Activated CD4-positive, alpha-beta T cell treated with anti-CD3 and anti-CD28 coated beads for 36 hours (primary cell): ENCODE measurements around the gene MYO1H. TPM values are rescaled to one million over a fixed set of nuclear protein-coding genes. Genes with fewer than 3 reads are reported as not detected.

Source experiments
- ATAC-seq: fragments of 200-7000 bp; cut with Tn5 transposase; one replicate; pipeline ENCODE4 v1.10.0; 2021; ENCODE audit warnings: mild to moderate bottlenecking, moderate library complexity
- CTCF ChIA-PET: fragments of 350-600 bp; sonication (Branson Sonifier 250); formaldehyde crosslinking; loops from one replicate; lab custom pipeline; 2021; ENCODE audit warnings: antibody characterized with exemption; lab: Charles Lee
- POLR2A ChIA-PET: fragments of 350-600 bp; sonication (Branson Sonifier 250); formaldehyde crosslinking; loops from one replicate; lab custom pipeline; 2021; ENCODE audit warnings: antibody characterized with exemption, inconsistent platforms; lab: Charles Lee
- DNase-seq: peaks from one replicate; pipeline ENCODE4 v3.0.0-alpha.2; 2020
- H3K27ac Mint-ChIP-seq: one replicate; pipeline ENCODE4 v1.8.0; 2021; ENCODE audit warnings: mixed read lengths
- H3K27me3 Mint-ChIP-seq: one replicate; pipeline ENCODE4 v1.8.0; 2021; ENCODE audit warnings: mixed read lengths
- H3K36me3 Mint-ChIP-seq: one replicate; pipeline ENCODE4 v1.8.0; 2021; ENCODE audit warnings: low read depth, mixed read lengths
- H3K4me1 Mint-ChIP-seq: one replicate; pipeline ENCODE4 v1.8.0; 2021; ENCODE audit warnings: mixed read lengths
- H3K4me3 Mint-ChIP-seq: one replicate; pipeline ENCODE4 v1.8.0; 2021; ENCODE audit warnings: mild to moderate bottlenecking, moderate library complexity, mixed read lengths
- H3K9me3 Mint-ChIP-seq: one replicate; pipeline ENCODE4 v1.8.0; 2021; ENCODE audit warnings: low read depth, mixed read lengths
- intact Hi-C, 2 experiments: fragments of 100-400 bp; cut with DNase I in 1 of 2; cut with micrococcal nuclease in 1 of 2; formaldehyde crosslinking; loops; one replicate each; pipeline versions ENCODE4 v1.14.2 to v1.15.1; 2022 to 2024; cut with DNase I, micrococcal nuclease
- total RNA-seq, 2 experiments: library from RNA; stranded (reverse); gene quantifications; one replicate each; pipeline ENCODE4 v1.2.3, GENCODE V29; 2021

MYO1H gene
- total RNA-seq, 2 experiments from 2014 or later = not detected

DNA sequence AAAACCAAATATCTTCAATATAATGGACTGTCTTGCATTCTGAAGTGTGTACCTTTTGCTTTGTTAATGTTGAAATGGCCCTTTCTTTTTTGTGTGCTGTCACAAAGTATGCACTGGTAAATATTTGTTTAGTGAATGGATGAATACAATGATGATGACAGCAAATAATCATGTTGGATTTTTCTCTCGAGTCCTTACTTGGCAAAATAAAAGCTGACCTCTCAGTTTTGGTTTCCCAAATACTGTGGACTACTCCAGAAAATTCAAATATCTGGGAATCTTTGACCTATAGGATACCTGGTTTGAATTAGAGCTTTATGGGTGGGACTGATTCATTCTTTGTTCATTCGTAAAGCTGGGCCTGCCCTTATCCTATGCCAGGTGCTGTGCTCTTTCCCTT, 135.2 kb downstream of the MYO1H start:
- Mint-ChIP-seq H3K36me3 (peaks cover 20% of the 10 kb centered on the region), H3K4me1 (peaks cover 19% of the 10 kb centered on the region), H3K9me3 (no peaks in the 10 kb centered on the region), H3K4me3 (no peak overlapping the region), H3K27me3 (no peaks in the 10 kb centered on the region), H3K27ac (no peak overlapping the region)
- intact Hi-C loops = no loop called here
- no peak for ATAC-seq
- no peak for DNase-seq
- POLR2A ChIA-PET = no interaction called here
- CTCF ChIA-PET = interaction anchor here (0.8 kb wide), 1 partner anchor 93 kb away, joined by 3 read pairs; no protein-coding TSS in a partner anchor

DNA sequence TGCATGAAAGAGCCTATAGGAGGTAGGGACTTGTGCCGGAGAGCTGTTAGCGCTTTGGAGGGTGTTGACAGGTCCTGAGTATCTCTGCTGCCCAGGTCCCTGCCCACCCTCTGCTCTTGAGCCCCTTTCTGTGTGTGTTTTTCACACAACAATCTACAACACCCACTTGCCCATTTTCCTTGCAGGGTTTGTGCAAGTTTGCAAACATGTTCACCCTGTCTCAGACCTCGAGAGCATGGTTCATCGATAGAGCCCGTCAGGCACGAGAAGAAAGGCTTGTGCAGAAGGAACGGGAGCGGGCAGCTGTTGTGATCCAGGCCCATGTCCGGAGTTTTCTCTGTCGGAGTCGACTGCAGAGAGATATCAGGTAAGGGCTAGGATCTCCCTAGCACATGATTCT, 135.6 kb downstream of the MYO1H start:
- peaks cover 22% of the 10 kb centered on the region for H3K36me3 Mint-ChIP-seq
- no peak overlapping the region for H3K4me3 Mint-ChIP-seq
- ATAC-seq (no peak), DNase-seq (no peak)
- ChIA-PET CTCF (no interaction called here), POLR2A (no interaction called here)
- intact Hi-C loops = no loop called here
- H3K9me3 Mint-ChIP-seq = no peaks in the 10 kb centered on the region
- H3K27me3 Mint-ChIP-seq = no peaks in the 10 kb centered on the region
- no peak overlapping the region for H3K27ac Mint-ChIP-seq
- peaks cover 16% of the 10 kb centered on the region for H3K4me1 Mint-ChIP-seq

DNA sequence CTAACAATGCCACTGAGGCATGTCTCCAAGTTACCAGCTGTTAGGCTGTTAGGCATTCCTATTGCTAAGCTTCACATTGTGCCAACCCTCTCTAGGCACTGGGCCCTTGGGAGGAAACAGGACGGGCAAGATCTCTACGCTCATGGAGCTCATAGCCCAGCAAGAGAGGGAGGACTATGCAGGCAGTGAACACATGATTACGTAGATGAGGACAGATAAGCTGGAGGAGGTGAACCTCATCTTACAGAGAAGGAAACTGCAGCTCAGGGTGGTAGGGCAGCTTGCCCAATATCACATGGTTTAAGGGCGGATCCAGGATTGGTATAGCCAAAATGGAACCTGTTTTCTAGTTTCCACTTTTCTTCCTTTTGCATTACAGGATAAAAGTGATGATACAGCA, 137.5 kb downstream of the MYO1H start:
- H3K27ac Mint-ChIP-seq = no peak overlapping the region
- DNase-seq (no peak), ATAC-seq (no peak)
- ChIA-PET CTCF (interaction anchor here (0.7 to 1.3 kb wide), 4 partner anchors 10 to 88 kb away, joined by 3 to 4 read pairs (median 4); partner anchors contain the start of genes MMAB and MVK), POLR2A (no interaction called here)
- intact Hi-C loops = no loop called here
- no peaks in the 10 kb centered on the region for H3K4me1 Mint-ChIP-seq
- peaks cover 36% of the 10 kb centered on the region for H3K36me3 Mint-ChIP-seq
- no peak overlapping the region for H3K4me3 Mint-ChIP-seq
- no peaks in the 10 kb centered on the region for H3K9me3 Mint-ChIP-seq
- H3K27me3 Mint-ChIP-seq = no peaks in the 10 kb centered on the region

DNA sequence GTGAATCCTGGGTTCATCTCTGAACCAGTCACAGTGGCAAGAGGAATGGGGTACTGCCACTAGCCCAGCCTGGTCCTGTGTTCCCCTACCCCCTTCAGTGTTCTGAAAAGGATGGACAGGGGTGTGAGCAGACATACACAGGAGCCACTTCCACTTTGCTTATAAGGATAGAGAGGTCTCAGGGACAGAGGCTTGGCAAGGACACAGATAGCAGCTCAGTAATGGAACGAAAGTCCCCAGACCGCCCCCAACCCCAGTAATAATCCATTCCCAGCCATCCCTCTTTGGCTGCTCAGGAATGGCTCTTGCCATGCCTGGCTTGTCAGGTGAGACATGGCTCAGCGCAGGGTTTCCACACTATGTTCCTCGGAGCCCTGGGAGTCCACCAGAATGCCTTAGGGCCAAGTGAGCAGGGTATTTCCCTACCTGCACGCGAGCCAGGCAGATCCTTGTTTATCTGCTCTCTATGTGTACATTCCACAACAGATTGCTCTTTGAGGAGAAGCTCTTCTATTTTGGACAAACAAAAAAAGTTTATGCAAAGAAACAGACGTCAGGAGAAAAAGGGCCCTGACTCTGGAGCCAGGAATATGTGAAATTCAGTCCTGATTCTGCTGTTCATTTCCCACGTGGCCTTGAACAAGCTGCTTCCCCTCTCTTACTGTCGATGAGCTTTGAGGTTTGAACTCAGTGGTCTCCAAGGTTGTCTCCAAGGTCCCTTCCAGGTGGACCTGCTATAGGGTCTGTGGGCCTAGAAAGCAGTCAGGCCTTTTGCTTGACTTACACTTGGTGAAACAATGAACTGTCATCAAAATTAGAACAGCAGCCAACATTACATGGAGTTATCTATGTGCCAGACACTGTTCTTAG, 139.7 kb downstream of the MYO1H start:
- intact Hi-C loops = no loop called here

DNA sequence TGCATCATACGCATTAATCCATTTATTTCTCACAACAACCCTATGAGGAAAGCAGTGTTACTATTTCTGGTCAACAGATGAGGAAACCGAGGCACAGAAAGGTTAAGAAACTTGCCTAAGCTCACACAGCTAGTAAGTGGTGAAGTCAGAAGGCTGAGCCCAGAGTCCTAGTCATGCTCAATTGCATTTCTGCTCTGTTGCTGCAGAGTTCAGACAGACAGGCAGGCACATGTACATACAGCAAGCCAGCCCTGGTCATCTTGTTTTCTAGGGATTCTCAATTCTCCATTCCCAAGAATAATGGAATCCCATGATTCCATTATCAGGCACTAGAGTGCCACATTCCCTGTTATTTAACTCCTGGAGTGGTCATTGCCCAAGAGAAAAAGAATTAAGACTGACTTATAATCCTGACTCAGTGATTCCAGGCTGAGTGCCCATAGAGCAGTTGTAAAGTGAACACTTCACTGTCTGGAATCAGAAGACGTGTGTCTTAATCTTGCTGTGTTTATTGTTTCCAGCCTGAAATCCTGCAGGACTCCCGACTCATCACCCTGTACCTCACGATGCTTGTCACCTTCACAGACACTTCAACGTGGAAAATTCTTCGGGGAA, 140.5 kb downstream of the MYO1H start:
- H3K36me3 Mint-ChIP-seq = peaks cover 41% of the 10 kb centered on the region
- H3K27me3 Mint-ChIP-seq = no peaks in the 10 kb centered on the region
- intact Hi-C loops = no loop called here
- DNase-seq (no peak), ATAC-seq (no peak)
- POLR2A ChIA-PET = no interaction called here
- no peak overlapping the region for H3K4me3 Mint-ChIP-seq
- no peaks in the 10 kb centered on the region for H3K4me1 Mint-ChIP-seq
- H3K27ac Mint-ChIP-seq = no peak overlapping the region
- CTCF ChIA-PET = interaction anchor here (1.1 to 1.4 kb wide), 2 partner anchors 10 to 31 kb away, joined by 3 to 4 read pairs; partner anchors contain the start of gene UBE3B
- H3K9me3 Mint-ChIP-seq = no peaks in the 10 kb centered on the region

More for the DNA sequence above, 139.7 kb downstream of the MYO1H start:
- CTCF ChIA-PET = interaction anchor here (1.1 to 1.4 kb wide), 2 partner anchors 9 to 31 kb away, joined by 3 to 4 read pairs; partner anchors contain the start of gene UBE3B
- Mint-ChIP-seq H3K4me1 (no peaks in the 10 kb centered on the region), H3K4me3 (no peak overlapping the region), H3K27me3 (no peaks in the 10 kb centered on the region), H3K36me3 (peaks cover 41% of the 10 kb centered on the region), H3K9me3 (no peaks in the 10 kb centered on the region), H3K27ac (no peak overlapping the region)
- no peak for ATAC-seq
- no peak for DNase-seq
- POLR2A ChIA-PET = no interaction called here

DNA sequence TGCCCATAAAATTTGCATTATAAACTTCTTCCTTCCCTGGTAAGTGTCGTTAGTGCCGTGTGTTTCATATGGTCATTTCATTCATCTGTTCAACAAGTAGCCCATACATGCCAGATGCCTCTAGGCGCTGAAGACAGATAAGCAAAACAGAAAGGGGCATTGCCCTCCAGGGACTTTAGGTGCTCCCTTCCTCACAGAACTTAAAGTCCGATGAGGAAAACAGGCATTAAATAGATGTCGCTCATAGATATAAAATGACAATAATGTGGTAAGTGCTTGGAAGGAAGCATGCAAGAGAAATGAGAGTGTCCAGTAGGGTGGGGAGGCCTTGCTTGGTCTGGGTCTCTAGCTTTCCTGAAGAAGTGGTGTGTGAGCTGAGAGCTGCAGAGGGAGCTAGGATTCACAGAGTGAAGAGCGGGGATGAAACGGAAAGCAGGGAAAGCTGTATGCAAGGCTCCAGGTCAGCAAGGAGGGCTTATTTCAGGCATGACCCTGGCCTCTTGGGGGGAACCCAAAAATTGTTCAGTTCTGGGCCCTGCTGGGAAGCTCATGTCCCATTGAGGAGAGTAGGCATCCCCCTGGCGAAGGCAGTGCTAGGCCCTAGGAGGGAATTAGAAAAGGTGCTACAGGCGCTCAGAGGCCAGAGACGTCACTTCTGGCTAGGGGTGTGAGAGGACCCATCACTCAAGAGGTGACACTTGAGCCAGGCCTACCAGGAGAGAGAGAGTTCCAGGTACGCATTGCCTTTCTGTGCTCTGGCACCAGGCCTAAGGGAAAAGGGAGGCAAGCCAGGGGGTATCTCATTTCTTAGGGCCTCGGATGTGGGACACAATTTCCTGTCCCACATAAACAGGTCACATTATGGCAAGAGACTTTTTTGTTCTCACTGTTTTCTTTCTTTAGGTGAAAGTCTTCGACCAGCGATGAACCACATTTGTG, 141.6 kb downstream of the MYO1H start:
- CTCF ChIA-PET = interaction anchor here (0.6 to 0.7 kb wide), 2 partner anchors 12 to 19 kb away, joined by 3 to 5 read pairs; no protein-coding TSS in a partner anchor

DNA sequence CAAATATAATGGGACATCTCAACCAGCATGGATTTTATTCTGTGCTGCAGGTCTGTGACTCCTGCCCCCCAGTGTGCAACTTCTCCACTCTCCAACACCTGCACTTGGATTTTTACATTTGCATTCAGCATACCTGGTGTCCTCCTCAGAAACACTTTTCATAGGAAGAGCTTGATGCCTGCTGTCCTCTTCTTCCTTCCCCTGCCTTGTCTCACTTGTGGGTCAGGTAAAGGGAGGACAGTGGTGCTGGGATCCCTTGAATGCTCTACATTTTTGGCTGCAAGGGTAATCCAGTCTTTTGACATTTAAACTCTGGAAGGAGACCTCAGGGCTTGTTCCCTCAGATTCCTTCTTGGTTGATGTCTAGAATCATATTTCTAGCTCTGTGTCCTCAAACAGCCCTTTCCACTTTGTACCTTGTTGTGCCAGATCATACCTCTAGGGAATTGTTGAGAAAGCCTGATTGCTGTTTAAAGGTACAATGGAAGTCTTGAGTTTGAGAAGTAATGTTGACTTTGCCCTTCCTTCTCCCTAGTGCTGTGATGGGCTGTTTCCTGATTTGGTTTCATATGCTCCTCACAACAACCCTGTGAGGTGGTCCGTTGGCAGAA, 142.4 kb downstream of the MYO1H start:
- CTCF ChIA-PET = interaction anchor here (0.7 kb wide), 1 partner anchor 11 kb away, joined by 3 read pairs; no protein-coding TSS in a partner anchor
- intact Hi-C loops = no loop called here

More for the DNA sequence above, 141.6 kb downstream of the MYO1H start:
- intact Hi-C loops = no loop called here
- no peaks in the 10 kb centered on the region for H3K4me1 Mint-ChIP-seq
- ATAC-seq (no peak), DNase-seq (no peak)
- POLR2A ChIA-PET = no interaction called here
- H3K36me3 Mint-ChIP-seq = peaks cover 35% of the 10 kb centered on the region
- no peak overlapping the region for H3K27ac Mint-ChIP-seq
- H3K9me3 Mint-ChIP-seq = no peaks in the 10 kb centered on the region
- no peaks in the 10 kb centered on the region for H3K27me3 Mint-ChIP-seq
- no peak overlapping the region for H3K4me3 Mint-ChIP-seq

DNA sequence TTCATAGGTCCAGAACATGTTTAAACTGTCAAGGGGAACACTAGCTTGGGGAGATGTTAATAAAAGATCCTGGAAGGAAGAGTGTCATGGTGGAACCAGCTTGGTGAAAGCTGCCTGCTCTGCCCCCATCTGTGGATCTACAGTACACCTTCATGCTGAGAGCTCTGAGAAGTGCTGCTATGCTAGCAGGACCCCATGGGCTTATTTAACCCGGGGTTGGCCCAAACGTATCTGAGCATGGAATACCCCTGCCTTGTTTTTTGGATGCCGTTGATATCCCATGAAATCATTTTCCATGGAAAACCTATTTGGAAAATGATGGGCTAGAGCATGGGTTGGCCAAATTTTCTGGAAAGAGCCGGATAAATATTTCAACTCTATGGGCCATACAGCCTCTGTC, 144.0 kb downstream of the MYO1H start:
- Mint-ChIP-seq H3K27me3 (no peaks in the 10 kb centered on the region), H3K27ac (no peak overlapping the region), H3K4me1 (no peaks in the 10 kb centered on the region), H3K9me3 (no peaks in the 10 kb centered on the region), H3K36me3 (peaks cover 35% of the 10 kb centered on the region), H3K4me3 (no peak overlapping the region)
- intact Hi-C loops = no loop called here
- ATAC-seq (no peak), DNase-seq (no peak)
- ChIA-PET POLR2A (no interaction called here), CTCF (interaction anchor here (1.2 kb wide), 1 partner anchor 14 kb away, joined by 3 read pairs; no protein-coding TSS in a partner anchor)

More for the DNA sequence above, 142.4 kb downstream of the MYO1H start:
- Mint-ChIP-seq H3K27me3 (no peaks in the 10 kb centered on the region), H3K4me1 (no peaks in the 10 kb centered on the region), H3K36me3 (peaks cover 33% of the 10 kb centered on the region), H3K27ac (no peak overlapping the region), H3K4me3 (no peak overlapping the region), H3K9me3 (no peaks in the 10 kb centered on the region)
- no peak for ATAC-seq
- DNase-seq = no peak
- POLR2A ChIA-PET = no interaction called here

DNA sequence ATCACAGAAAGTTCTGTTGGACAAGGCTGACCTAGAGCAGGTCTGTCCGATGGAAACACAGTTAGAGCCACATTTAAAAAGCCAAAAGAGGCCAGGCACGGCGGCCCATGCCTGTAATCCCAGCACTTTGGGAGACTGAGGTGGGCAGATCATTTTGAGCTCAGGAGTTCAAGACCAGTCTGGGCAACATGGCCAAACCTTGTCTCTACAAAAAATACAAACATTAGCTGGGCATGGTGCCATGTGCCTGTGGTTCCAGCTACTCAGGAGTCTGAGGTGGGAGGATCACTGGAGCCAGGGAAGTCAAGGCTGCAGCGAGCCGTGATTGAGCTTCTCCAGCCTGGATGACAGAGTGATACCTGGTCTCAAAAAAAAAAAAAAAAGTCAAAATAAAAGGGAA, 144.7 kb downstream of the MYO1H start:
- Mint-ChIP-seq H3K4me1 (no peaks in the 10 kb centered on the region), H3K9me3 (no peaks in the 10 kb centered on the region), H3K36me3 (peaks cover 36% of the 10 kb centered on the region), H3K27me3 (no peaks in the 10 kb centered on the region), H3K4me3 (no peak overlapping the region), H3K27ac (no peak overlapping the region)
- intact Hi-C loops = no loop called here
- DNase-seq (no peak), ATAC-seq (no peak)
- CTCF ChIA-PET = interaction anchor here (1.3 kb wide), 2 partner anchors 25 to 105 kb away, joined by 4 read pairs; no protein-coding TSS in a partner anchor
- POLR2A ChIA-PET = no interaction called here

DNA sequence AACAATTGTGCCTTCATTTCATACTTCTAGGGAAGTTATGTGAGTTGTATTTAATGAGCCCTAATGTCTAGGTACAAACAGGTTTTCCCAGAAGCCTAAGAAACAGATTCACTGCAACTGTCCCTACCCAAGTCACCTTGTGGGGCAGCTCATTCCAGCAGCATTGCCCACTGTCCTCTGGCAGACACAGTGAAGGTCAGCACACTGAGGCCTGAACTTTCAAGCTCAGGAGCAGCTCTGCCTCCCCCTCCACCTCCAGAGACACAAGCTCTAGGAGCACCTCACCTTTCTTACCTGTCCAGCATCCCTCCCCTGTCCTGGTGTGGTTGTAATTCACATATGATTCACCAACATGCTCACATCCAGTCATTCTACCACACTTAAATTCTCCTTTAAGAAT, 145.4 kb downstream of the MYO1H start:
- H3K4me3 Mint-ChIP-seq = no peak overlapping the region
- no peaks in the 10 kb centered on the region for H3K9me3 Mint-ChIP-seq
- ChIA-PET POLR2A (no interaction called here), CTCF (interaction anchor here (1.0 to 1.3 kb wide), 3 partner anchors 23 to 104 kb away, joined by 3 to 4 read pairs (median 4); no protein-coding TSS in a partner anchor)
- ATAC-seq = no peak
- H3K27ac Mint-ChIP-seq = no peak overlapping the region
- H3K36me3 Mint-ChIP-seq = peaks cover 40% of the 10 kb centered on the region
- H3K4me1 Mint-ChIP-seq = no peaks in the 10 kb centered on the region
- DNase-seq = no peak
- no peaks in the 10 kb centered on the region for H3K27me3 Mint-ChIP-seq
- intact Hi-C loops = no loop called here
